Islet of Langerhans (tissue), 1 donor: Measurements from ENCODE around the gene AP1S3.
A peak's percentile ranks its signal among the peaks of the same experiment; 100 is the strongest.

Experiments used
- FAIRE-seq: peaks from one replicate; lab custom pipeline; 2011; peaks lifted over from hg19 to GRCh38; lab: Jason Lieb, UNC

AP1S3 gene

DNA sequence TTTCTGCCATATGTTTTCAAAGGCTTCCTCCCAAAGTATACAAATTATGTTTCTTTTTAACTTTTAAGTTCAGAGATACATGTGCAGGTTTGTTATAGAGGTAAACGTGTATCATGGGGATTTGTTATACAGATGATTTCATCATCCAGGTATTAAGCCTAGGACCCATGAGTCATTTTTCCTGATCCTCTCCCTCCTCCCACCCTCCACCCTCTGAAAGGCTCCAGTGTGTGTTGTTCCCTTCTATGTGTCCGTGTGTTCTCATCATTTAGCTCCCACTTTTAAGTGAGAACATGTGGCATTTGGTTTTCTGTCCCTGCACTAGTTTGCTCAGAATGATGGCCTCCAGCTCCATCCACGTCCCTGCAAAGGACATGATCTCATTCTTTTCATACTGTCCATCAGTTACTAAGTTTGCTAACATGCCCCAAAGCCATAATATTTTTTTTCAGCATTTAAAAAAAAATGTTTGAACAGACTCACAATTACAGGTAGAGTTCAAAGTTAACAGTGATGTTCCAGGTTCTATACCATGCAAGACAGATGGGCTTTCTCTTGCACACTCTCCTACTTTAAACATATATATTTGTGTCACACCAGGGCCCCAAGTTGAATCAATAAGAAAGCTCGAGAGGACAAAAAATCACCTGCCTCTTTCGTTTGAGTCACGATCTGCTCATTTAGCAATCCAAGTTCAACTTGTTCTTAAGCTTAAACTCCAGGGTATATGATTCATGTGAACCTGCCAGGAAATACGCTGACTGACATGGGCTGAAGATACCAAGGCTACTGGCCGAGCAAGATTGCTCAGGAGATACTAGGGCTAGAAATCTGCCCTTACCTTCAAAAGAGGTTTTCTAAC, 77.6 kb downstream of the AP1S3 start:
- peak; percentile 53 for FAIRE-seq

DNA sequence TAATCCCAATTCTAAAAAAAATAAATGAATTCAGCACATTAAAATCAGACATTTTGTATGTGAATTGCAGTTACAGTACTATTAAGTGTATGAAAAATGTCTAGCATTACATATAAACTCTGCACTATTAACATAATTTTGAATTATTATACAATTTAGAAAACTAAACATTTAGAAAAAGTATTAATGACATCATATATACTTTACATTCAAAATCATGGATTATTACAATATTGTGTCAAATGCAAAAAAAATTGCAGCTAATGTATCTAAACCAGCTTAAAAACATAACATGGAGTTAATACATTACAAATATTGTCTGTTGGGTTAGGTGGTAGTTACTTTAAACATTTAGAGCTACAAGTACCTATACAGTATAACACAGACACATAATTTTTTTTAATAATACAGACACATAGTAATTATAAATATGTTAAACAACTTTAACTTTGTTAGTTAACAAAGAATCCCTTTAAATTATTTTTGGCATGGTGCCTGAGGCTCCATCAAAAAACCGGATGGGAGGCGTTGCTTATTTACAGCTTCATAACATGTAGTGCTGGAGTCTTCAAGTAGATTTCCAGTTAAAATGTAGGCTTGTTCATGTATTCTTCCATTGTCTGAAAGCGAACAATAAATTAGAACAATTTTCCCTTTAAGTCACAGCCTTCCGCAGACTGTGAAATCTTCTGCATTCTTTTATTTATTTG, 79.1 kb downstream of the AP1S3 start:
- peak; percentile 61 for FAIRE-seq

DNA sequence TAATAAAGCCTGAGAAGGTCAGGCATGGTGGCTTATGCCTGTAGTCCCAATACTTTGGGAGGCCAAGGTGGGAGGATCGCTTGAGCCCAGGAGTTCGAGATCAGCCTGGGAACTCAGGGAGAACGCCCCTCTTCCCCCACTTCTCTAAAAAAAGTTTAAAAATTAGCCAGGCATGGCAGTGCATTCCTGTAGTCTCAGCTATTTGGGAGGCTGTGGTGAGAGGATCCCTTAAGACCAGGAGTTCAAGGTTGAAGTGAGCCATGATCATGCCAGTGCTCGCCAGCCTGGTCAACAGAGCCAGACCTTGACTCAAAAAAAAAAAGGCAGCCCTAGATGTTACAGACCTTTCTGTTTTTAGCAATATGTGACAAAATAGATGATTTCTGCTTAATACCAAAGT, 83.4 kb downstream of the AP1S3 start:
- FAIRE-seq: no peak

DNA sequence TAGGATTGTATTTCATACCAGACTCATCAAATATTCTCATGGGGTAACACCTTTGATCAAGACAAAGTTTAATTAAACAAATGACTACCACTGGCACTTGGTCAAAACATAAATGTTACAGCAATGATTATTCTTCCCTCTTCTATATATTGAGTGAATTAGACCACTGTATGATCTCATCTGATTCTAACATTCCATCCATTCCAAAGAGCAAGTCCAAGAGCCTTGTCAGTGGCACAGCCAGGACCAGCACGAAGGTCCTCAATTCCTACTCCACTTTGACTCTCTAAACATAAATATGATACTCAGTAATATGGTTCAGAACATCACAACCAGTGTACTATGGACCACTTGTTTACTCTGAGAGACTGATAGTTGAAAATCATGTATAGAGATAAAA, 86.4 kb downstream of the AP1S3 start:
- FAIRE-seq: no peak

DNA sequence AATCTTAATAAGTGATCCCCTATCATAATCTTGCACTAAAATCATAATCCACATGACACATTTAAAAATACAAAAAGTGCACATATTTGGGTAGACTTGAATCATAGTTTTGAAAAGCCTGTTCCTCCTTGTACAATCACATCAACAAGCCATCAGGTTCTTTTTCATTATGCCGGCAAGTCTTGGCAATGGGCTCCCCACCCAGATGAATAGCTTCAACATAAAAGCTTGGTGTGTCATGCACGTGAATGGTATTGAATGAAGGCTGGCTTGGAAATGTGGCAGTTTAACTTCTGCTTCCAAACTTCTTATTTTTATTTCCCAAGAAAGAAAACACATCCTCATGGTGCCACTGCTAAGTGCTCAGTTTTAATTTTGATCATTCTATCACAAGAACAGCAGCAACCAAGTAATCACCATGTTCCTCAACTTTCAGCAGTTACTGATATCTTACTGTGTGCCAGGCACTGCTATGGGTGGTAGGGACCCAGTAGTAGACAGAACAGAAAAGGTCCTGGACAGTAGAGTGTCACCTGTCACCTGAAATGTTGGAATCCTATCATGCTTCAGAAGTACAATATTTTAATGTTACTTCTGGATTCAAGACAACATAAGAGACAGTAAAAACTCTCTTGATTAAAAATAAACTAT, 89.9 kb downstream of the AP1S3 start:
- no peak for FAIRE-seq

DNA sequence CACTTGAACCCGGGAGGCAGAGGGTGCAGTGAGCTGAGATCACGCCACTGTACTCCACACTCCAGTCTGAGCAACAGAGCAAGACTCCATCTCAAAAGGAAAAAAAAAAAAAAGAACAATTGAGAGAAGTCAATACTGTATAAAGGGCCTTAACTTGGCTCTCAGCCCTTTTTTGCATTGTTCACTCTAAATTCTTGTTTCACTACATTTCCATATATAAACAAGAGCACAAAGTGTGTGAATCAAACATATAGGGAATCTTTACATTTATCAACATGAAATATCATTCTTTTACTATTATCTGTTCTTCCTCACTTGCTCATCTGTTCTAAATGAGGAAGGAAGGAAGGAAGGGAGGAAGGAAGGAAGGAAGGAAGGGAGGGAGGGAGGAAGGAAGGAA, 90.8 kb downstream of the AP1S3 start:
- FAIRE-seq: no peak

DNA sequence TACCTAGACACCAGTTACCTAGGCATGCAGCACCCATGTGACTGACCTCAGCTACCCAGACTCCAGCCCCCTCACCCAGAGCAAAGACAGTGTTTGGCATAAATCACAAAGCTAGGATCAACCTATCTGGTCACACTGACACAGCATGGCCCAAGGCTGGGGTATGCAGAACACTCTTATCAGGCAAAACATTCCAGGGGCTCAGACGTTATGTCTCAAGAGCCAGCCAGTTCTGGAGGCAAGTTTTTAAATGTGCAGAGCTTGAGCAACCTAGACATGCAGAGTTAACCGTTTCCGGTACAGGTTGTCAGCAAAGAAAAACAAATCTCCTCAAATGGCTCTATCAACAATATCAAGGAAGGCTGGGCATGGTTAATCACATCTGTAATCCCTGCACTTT, 92.8 kb downstream of the AP1S3 start:
- FAIRE-seq: no peak

DNA sequence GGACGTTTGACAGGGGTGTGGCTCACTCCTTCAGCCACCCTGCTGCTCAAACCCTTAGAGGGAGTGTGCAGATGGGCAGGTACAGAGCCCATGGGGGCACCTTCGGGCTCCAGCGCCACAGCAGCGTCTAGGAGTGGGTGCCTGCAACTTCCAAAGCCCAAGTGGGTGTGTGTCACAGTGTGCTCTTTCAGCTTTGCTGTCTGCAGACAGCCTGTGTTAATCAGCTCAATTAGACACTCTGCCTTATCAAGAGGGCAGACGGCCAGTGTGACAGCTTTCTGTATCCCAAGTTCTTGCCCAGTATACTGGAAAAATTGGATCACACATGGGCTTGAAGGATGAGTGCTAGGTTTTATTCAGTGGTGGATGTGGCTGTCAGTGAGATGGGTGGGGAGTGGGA, 96.7 kb downstream of the AP1S3 start:
- no peak for FAIRE-seq

DNA sequence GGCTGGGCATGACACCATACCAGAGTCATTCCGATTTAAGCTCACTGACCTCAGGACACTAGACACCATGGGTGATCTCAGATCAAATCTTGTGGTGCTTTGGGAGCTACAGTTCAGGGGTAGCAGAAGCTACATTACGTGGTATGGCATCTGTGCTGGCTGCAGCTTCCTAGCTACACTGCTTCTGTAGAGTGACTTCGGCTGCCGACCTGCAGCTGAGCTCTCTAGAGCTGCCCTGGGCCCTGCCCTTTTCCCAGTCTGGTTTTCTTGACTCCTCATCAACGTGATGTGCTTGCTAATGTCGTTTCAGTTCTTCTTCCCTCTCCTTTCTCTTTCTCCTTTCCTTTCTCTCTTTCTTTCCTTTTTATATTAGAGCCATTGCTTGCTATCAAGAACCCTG, 100.2 kb downstream of the AP1S3 start:
- no peak for FAIRE-seq

DNA sequence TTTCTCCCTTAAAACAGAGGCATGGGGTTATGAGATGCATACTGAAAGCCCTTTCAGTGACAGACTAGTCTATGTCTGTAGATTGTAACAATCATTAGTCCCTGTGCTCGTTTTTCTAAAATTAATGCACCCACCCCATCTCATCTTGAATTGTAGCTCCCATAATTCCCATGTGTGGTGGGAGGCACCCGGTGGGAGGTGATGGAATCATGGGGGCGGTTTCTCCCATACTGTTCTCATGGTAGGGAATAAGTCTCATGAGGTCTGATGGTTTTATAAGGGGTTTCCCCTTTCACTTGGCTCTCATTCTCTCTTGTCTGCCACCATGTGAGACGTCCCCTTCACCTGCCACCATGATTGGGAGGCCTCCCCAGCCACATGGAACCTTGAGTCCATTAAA, 100.9 kb downstream of the AP1S3 start:
- no peak for FAIRE-seq

DNA sequence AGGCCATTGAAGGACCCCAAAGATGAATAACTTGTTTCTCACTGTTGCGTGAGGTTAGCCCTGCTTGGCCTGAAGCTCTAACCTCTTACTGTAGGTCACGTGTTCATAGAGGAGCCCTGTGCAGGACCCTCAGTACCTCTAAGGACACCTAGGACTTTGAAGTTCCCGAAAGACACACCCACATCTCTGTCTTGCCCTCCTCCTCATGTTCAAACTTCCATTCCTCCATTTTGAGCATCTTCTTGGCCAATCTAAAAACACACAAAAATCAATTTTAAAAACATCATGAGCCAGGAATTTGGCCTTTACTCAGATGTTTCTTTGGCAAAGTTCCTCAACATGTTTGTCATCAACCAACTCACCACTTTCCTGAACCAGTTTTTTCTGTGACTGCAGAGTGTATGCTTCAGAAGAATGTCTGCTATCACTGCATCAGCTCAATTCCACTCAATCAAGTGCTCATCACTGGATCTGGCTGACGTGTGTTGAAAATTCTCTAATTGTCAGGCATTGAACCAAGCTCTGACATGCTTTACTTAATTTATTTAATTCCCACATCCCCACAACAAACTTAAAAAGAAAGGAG, 101.6 kb downstream of the AP1S3 start:
- FAIRE-seq: no peak

DNA sequence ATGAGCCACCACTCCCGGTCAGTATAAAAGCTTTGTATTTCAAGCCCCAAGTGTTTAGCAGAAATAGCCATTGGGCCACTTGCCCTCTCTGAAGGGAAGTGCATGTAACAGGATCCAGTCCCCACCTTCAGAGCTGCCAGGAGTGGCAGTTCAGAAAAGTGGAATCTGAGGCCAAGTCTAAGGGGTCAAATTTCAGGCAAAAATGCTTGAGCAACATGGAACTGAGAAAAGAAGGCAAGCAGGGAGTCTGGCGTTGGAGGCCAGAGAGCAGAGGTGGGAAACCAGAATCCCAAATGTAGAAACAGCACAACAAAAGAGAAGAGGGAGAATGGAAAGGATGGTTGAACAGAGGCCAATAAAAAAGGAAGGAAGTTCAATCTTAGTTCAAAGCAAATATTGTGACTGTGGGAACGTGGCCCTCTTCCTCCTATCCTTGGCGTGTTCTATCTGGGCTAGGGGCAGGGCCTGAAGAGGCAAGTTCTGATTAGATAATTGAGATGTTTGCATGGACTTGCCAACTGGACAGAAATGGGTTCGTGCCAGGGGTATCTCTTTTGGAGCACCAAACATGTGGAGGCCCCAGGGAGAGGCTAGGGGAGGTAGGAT, 102.2 kb downstream of the AP1S3 start:
- no peak for FAIRE-seq

DNA sequence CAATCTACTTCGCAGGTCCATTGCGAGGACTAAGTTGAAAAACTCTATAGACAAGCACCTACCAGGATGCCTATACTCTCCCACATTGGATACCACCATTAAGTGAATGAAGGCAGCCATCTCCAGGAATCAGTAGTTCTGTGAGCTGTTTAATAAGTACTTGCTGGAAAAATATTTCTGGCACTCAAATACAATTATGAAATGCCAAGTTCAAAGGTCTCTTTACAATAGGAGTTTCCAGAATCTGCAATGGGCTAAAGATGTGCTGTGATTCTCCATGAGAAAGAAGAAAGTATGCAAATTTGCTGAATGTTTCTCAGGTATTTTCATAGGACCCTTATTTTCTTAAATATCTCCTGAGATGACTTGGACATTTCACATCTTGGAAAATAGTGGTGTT, 103.0 kb downstream of the AP1S3 start:
- no peak for FAIRE-seq

DNA sequence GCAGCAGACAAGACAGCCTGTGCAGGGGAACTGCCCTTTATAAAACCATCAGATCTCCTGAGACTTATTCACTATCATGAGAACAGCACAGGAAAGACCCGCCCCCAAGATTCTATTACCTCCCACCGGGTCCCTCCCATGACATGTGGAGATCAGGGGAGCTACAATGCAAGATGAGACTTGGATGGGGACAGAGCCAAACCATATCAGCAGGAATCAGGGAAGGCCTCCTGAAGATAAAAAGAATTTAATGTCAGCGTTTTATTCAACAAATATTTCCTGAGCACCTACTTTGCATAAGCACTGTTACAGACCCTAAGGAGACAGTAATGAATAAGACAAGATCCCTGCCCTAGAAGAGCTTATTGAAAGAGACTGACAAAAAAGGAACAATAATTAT, 105.0 kb downstream of the AP1S3 start:
- no peak for FAIRE-seq

DNA sequence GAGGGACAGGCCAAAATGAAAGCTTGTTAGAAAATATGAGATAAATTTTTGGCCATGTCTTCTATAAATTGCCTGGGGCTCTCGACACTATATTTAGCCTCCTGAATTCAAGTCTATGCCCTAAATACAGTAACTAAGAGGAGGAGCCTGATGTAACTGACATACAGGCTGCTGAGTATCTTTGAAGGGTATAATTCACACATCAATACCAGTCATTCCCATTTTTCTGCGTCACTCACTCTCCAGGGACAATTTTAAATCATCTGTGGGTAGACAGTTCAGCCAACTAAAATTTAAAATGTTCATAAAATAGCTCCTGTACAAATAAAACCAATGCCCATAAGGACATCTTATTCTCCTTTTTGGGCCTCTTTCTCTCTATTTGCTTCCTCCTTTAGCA, 105.9 kb downstream of the AP1S3 start:
- no peak for FAIRE-seq

DNA sequence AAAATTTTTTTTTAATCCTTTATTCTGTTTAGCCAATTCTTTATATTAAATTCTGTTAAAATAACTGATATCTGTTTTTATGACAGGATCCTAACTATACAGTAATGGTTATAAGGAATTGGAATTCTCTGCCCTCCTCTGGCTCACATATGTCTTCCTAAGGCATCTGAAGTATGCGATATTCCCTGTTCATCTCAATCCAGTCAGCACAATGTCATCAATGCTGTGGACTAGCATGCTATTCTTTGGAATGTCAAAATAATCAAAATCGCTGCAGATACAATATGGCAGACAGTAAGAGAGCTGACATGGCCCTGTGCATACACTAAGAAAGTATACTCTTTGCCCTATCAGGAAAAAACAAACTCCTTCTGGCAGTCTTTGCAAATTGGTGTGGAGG, 107.6 kb downstream of the AP1S3 start:
- no peak for FAIRE-seq

DNA sequence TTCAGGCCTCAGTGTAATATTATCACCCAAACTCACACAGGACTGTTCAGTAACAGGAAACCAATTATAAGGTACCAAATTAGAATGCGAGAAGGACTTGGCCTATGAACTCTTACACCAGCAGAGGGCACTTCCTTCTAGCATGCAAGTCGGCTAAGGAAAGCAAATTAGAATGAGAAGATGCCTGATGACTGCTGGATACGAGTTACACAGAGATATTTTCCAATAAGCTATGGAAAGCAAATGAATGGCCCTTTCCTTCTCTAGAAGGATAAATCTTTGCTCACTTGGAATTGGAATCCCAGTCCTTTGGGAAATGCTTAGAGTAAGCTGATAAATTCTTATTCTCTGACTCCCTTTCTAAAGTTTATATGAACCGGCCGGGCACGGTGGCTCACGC, 109.8 kb downstream of the AP1S3 start:
- FAIRE-seq: no peak

DNA sequence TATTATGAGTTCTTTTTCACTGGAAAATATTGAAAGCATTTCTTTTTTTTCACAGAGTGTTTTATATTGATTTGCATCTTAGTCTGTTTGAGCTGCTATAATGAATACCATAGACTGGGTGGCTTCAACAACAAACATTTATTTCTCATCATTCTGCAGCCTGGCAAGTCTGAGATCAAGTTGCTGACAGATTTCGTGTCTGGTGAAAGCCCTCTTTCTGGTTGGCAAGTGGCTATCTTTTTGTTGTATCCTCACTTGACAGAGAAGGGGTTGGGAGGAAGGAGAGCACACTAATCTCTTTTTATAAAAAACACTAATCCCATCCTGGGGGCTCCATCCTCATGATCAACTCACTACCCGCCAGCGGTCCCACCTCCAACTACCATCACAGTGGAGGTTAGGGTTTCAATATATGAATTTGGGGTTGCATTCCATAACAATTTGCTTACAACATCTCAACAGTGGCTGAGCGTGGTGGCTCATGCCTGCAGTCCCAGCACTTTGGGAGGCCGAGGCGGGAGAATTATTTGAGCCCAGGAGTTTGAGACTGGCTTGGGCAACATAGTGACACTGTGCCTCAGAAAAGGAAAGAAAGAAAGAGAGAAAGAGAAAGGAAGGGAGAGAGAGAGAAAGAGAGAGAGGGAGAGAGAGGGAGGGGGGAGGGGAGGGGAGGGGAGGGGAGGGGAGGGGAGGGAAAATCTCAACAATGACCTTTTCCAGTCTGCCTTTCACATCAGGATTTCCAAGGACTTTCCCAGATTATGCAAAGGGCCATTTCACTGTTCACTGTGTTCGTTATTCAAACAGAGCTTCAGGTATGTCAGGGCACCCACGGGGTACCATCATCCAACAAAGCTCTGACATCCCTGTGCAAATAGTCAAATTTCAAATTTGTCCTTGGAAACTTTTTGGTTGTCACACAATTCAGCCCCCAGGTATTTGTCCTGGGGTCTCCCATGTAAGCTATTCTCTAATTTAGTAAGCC, 111.1 kb downstream of the AP1S3 start:
- FAIRE-seq: no peak

DNA sequence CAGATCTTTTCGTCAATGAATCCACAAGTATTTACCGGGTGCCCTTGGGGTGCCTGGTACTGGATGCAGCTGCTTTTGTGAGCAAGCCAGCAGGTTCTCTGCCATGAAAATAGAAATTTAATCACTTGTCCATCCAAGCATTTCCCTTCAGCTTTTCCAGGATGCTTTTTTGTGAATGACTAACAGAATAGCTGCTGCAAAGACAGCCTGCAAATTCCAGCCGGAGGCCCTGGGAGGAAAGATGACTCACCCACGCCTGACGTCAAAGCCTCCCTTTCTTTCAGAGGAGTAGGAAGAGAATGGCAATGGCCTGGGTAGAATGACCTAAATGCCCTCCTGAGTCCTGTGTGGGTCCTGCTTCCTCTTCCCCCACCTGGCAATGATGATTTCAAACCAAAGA, 111.9 kb downstream of the AP1S3 start:
- no peak for FAIRE-seq

DNA sequence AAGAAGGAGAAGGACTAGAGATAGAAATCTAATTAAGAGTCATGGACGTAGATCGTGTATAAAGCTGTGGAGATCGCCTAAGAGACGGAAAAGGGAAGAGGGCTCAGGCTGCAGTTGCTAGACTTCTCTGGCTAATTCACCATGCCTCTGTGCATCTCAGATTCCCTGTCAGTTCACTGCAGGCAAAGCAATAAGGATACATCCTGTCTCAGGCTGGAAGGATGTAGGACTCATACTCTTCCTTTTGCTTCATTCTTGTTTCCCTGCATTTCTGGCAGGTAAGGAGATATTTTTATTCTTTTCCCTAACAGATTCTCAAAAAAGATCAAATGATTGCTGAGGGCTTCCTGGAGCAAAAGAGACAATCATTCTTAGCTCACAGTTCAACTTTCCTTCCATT, 112.5 kb downstream of the AP1S3 start:
- FAIRE-seq: no peak

DNA sequence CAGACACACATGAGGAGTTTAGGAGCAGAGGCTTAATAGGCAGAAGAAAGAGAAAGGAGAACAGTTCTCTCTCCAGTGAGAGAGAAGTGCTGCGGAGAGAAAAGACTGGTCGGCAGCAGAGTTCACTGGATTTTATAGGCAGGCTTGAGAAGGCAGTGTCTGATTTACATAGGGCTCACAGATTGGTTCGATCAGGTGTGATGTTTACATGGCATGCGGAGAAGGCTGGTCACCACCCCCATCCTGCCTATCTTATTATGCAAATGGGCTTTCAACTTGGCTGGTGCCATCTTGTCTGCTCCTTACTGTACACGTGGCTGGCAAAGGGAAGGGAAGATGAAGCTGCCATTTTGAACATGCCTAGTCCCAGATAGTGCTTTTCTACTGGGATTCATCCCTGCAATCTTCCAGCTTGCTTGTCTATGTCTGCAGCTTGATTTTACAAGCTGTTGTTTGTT, 113.4 kb downstream of the AP1S3 start:
- FAIRE-seq: no peak
